SW480 (cell line): ENCODE measurements around the gene PCDH9.

ENCODE experiments used
- DNase-seq: peaks from one replicate; pipeline ENCODE4 v3.0.0-alpha.2; 2016; ENCODE audit warnings: low spot score

The PCDH9 gene

GRCh38 chr13:67224148-67224846 is 5.8 kb downstream of the PCDH9 start:
- DNase-seq = peak; percentile 67

DNA sequence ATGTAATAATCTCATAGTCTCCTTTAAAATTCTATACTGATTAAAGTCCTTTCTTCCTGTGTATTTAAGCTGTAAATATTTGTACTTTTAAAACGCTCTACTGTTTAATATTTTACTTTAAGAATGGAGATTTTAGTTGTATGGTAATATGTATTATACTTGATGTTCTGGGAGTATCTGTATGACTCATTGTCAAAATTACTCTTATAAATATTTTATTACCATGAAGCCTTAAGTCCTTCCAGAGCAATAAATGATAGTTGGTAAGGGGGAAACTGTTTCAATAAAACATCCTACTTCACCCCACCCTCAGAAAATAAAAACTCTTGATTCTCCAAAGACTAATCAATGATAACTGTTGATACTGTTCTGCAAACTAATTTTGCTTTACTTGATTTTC is 6.4 kb downstream of the PCDH9 start:
- DNase-seq = peak; percentile 15

DNA sequence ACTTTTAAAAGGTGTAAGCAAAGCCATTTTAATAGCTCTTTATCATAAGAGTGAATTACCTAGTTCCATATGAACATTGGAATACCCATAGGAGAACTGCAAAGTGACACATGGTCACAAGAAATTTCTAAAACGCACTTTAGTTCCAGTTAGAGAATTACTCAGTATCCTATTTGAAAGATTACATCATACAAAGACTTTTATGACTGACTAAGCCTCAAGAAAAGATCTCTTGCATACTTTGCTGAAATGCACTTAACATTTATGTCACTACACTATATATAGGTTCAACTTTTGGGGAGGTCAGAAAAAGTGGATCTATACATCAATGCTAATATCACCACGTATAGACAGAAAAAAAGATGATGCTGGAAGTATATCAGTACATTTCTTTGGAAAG is 7.1 kb downstream of the PCDH9 start:
- DNase-seq = no peak

DNA sequence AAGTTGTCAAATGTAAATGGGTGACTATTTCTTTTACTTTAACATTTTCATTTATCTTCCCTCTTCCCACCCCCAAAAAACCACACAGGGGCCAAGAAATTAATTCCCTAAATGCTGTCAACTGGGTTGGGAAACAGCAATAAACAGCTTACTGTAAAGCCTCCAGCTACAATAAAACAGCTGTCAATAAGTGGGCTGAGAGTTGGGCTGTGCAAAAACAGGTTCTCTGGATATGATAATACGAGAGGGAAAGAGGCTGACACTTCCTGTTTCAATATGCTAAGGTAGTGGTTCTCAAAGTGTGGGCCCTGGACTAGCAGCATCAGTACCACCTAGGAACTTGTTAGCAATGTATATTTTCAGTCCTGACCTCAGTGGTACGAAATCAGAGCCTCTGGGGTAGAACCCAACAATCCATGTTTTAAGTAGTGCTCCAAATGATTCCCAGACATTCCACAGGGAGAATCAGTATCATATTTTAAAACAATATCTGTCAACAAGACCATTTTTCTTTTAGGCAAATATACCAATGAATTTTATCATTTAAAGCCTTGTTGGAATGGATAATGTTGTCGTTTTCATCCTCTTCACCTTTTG is 8.4 kb downstream of the PCDH9 start:
- DNase-seq = no peak

- DNase-seq = no peak
Measured at GRCh38 chr13:67219113-67219512, 11.0 kb downstream of the PCDH9 start.

DNA sequence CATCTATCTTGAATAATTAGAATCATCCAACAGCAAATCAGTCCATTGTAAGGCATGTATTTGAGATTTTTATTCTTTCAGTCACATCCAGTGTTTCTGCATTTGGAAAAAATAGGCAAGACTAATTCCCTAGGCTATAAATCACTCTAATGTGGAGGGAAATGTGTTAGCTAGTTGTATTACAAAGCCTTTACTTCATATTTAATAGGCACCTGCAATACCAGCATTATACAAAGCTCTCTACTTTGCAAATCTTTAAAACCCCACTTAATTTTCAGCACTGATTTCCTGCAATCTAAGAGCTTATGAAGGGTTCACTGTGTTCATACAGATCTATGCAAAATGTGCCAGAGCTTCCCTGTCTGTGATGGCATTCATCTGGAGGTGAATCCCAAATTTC is 12.3 kb downstream of the PCDH9 start:
- no peak for DNase-seq

GRCh38 chr13:67216864-67217263 is 13.3 kb downstream of the PCDH9 start:
- no peak for DNase-seq

- DNase-seq = no peak
Measured at GRCh38 chr13:67210208-67210607, 19.9 kb downstream of the PCDH9 start.

- no peak for DNase-seq
Measured at GRCh38 chr13:67208552-67208951, 21.6 kb downstream of the PCDH9 start.

GRCh38 chr13:67204764-67205163 is 25.4 kb downstream of the PCDH9 start:
- no peak for DNase-seq

GRCh38 chr13:67200605-67201004 is 29.5 kb downstream of the PCDH9 start:
- no peak for DNase-seq

GRCh38 chr13:67200183-67200582 is 30.0 kb downstream of the PCDH9 start:
- peak; percentile 2 for DNase-seq

- DNase-seq = no peak
Measured at GRCh38 chr13:67197704-67198103, 32.4 kb downstream of the PCDH9 start.

- DNase-seq = no peak
Measured at GRCh38 chr13:67193979-67194378, 36.2 kb downstream of the PCDH9 start.

GRCh38 chr13:67192751-67193150 is 37.4 kb downstream of the PCDH9 start:
- no peak for DNase-seq

GRCh38 chr13:67186995-67187569 is 43.1 kb downstream of the PCDH9 start:
- DNase-seq = no peak

GRCh38 chr13:67184247-67184646 is 45.9 kb downstream of the PCDH9 start:
- no peak for DNase-seq

DNA sequence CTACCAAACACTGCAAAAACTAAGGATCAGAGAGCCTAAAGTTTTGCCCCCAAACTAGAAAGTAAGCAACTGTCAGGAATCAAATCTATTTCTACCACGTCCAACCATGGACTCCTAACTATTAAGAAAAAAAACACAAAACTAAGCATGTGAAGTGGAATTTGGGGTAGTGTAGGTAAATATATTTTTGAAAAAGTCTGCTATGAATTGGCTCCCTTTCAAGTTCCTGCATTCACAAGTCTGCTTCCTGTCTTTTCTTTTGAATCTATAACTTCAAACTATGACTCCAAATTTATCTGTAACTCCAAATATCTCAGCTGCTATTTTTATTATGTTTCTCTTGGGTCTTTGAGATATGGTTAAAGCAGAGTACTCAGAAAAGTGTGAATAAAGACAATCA is 47.0 kb downstream of the PCDH9 start:
- no peak for DNase-seq

DNA sequence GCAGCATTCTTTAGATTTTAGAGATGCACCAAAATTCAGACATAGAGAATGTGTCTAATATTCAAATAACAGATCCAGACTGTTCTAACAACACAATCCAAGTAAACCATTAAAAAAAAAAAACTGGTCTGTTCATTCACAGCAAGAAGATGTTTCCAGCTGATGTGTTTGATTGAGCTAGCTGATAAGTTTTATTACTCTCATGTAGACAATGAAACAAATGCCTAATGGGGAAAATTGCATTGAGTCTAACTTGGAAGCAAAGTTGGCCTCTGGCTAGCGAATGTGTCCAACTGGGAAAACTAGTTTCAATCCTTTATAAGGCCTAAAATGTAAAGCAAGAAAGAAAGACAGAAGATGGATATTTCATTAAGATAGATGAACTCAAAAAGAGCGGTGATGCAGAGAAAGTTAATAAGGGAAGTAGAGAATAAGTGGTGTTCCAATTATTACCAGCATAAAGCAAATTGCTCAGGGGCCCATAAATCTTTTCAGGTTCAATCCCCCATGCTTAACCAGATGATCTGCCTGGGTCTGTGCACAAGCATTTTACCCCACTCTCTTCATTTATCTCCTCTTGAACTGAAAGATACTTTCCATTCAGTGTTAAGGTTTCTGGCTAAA is 54.2 kb downstream of the PCDH9 start:
- no peak for DNase-seq

GRCh38 chr13:67168384-67168783 is 61.8 kb downstream of the PCDH9 start:
- no peak for DNase-seq

DNA sequence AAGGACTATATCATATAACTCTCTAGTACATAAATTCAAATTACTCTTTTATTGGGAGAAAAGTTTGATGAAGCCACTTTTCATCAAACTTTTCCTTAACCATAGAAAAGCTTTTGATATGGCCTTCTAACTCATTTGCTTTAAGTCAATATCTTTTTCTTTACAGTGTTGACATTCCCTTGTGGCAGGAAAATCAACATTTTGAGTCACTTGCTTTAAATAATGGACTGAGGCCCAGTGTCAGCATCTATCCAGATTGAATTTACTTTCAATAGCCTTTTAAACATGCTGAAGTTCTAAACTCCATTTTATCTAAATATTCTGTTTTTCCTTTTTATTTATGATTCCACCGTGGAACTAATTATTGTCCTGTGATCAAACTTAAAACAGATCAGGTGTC is 62.7 kb downstream of the PCDH9 start:
- DNase-seq = no peak

GRCh38 chr13:67161176-67161575 is 69.0 kb downstream of the PCDH9 start:
- DNase-seq = no peak

DNA sequence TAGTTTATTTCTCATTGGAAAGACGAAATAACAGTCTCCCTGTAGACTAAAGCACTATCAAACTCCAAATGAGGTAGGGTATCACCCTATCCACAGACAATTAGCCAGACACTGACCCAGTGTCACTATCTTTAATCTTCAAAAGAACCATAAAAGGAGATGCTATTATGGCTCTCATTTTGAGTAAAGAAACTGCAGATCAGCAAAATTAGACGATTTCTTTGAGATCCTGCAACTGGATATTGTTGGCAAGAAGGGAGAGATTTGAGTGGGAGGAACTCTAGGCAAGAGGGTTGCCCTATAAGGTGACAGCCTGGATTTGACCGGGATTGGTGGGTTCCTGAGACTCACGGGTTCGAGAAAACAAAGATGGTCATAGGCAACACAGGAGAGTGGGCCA is 71.2 kb downstream of the PCDH9 start:
- no peak for DNase-seq
